Stimulated activated naive CD8-positive, alpha-beta T cell treated with anti-CD3 and anti-CD28 coated beads, Interleukin-15, Interleukin-2, amounts not matched to agents 100 ng/mL and 50 ng/mL, for 24 hours (primary cell): ENCODE data around the gene MAN2A2.
"Not testable (repeated sequence)": the region's sequence is repeated elsewhere in the genome, so short reads cannot be mapped to it uniquely, and the experiment has no call there.

Source experiments
- H3K27ac Mint-ChIP-seq: one replicate; pipeline ENCODE4 v1.8.0; 2021; ENCODE audit warnings: mild to moderate bottlenecking, mixed read lengths
- H3K27me3 Mint-ChIP-seq: one replicate; pipeline ENCODE4 v1.8.0; 2021; ENCODE audit warnings: mixed read lengths
- H3K36me3 Mint-ChIP-seq: one replicate; pipeline ENCODE4 v1.8.0; 2021; ENCODE audit warnings: low read depth, mixed read lengths
- H3K4me1 Mint-ChIP-seq: one replicate; pipeline ENCODE4 v1.8.0; 2021; ENCODE audit warnings: low read depth, mixed read lengths
- H3K4me3 Mint-ChIP-seq: one replicate; pipeline ENCODE4 v1.8.0; 2021; ENCODE audit warnings: mild to moderate bottlenecking, mixed read lengths
- H3K9me3 Mint-ChIP-seq: one replicate; pipeline ENCODE4 v1.8.0; 2021; ENCODE audit warnings: mixed read lengths

MAN2A2 gene

DNA sequence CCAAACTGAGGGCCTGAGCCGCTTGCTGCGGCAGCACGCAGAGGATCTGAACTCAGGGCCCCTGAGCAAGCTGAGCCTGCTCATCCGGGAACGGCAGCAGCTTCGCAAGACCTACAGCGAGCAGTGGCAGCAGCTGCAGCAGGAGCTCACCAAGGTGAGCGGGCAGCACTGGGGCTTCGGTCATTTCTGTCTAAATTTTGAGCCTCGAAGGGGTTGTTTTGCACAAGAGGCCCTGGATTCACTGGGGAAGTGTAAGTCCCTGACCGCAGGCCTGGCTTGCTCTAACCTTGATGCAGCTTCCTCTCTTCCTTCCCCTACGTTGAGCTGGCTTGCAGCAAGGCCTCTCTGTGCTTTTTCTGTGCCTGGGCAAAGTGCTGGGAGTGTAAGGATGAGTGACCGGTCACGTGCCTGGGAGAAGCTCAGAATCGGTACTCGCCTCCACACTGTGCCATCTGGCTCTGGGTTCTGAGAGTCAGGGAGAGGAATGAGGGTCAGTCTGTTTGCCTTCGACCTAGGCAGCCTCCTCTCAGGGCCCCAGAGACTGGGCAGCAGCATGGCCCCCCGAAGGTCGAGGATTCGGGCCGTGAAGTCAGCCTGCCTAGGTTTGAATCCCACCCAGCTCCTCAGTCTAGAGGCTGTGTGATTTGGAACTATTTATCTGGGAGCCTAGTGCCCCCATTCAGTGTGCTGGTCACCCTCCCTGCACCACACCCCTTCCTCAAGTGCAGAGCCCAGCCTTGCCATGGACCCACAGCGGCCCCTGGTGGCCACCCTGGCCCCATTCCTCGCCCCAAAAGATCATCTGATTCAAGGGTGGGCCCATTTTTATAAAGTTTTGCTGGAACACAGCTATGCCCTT is 17.4 kb upstream of the MAN2A2 start:
- Mint-ChIP-seq H3K9me3 (no peaks in the 10 kb centered on the region), H3K27ac (no peak overlapping the region), H3K4me3 (peak overlapping the region; percentile 49), H3K27me3 (no peaks in the 10 kb centered on the region), H3K36me3 (no peaks in the 10 kb centered on the region), H3K4me1 (peaks cover 15% of the 10 kb centered on the region)

GRCh38 chr15:90886291-90886614 is 16.8 kb upstream of the MAN2A2 start:
- Mint-ChIP-seq H3K27me3 (no peaks in the 10 kb centered on the region), H3K27ac (no peak overlapping the region), H3K4me1 (peaks cover 15% of the 10 kb centered on the region), H3K9me3 (no peaks in the 10 kb centered on the region), H3K4me3 (no peak overlapping the region), H3K36me3 (no peaks in the 10 kb centered on the region)

GRCh38 chr15:90887037-90887481 is 16.0 kb upstream of the MAN2A2 start:
- H3K4me1 Mint-ChIP-seq = peaks cover 15% of the 10 kb centered on the region
- H3K9me3 Mint-ChIP-seq = no peaks in the 10 kb centered on the region
- H3K27ac Mint-ChIP-seq = no peak overlapping the region
- no peaks in the 10 kb centered on the region for H3K27me3 Mint-ChIP-seq
- H3K4me3 Mint-ChIP-seq = no peak overlapping the region
- H3K36me3 Mint-ChIP-seq = no peaks in the 10 kb centered on the region

DNA sequence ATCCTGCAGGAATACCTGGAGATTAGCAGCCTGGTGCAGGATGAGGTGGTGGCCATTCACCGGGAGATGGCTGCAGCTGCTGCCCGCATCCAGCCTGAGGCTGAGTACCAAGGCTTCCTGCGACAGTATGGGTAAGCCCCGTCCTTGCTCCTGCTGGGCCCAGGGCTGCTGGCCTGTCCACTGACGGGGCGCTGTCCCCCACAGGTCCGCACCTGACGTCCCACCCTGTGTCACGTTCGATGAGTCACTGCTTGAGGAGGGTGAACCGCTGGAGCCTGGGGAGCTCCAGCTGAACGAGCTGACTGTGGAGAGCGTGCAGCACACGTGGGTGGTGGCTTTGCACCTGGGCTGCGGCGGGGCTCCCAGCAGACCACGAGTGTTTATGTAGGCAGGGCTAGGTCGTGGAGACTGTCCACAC is 13.8 kb upstream of the MAN2A2 start:
- Mint-ChIP-seq H3K4me3 (no peak overlapping the region), H3K27ac (no peak overlapping the region)

DNA sequence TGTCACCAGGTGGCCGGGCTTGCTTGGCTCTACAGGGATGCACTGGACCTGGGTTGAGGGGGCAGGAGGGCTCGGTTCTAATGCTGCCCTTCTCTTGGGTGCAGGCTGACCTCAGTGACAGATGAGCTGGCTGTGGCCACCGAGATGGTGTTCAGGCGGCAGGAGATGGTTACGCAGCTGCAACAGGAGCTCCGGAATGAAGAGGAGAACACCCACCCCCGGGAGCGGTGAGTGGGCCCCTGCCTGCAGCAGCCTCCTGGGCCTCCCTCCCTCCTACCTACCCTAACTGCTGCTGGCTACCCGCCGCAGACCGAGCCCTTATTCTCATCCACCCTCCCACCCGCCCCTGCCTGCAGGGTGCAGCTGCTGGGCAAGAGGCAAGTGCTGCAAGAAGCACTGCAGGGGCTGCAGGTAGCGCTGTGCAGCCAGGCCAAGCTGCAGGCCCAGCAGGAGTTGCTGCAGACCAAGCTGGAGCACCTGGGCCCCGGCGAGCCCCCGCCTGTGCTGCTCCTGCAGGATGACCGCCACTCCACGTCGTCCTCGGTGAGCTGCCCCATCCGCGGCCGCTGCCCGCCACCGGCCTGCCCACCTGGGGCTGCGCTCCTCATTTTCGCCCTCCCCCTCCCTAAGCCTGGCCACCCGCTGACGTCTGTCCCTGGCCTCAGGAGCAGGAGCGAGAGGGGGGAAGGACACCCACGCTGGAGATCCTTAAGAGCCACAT is 13.2 kb upstream of the MAN2A2 start:
- Mint-ChIP-seq H3K9me3 (no peaks in the 10 kb centered on the region), H3K36me3 (no peaks in the 10 kb centered on the region), H3K27ac (no peak overlapping the region), H3K4me1 (peaks cover 14% of the 10 kb centered on the region), H3K4me3 (no peak overlapping the region), H3K27me3 (no peaks in the 10 kb centered on the region)

More for the DNA sequence above, 13.8 kb upstream of the MAN2A2 start:
- no peaks in the 10 kb centered on the region for H3K36me3 Mint-ChIP-seq
- H3K9me3 Mint-ChIP-seq = no peaks in the 10 kb centered on the region
- peaks cover 15% of the 10 kb centered on the region for H3K4me1 Mint-ChIP-seq
- no peaks in the 10 kb centered on the region for H3K27me3 Mint-ChIP-seq

GRCh38 chr15:90890839-90891238 is 12.3 kb upstream of the MAN2A2 start:
- no peaks in the 10 kb centered on the region for H3K27me3 Mint-ChIP-seq
- no peak overlapping the region for H3K27ac Mint-ChIP-seq
- no peak overlapping the region for H3K4me3 Mint-ChIP-seq
- no peaks in the 10 kb centered on the region for H3K36me3 Mint-ChIP-seq
- H3K4me1 Mint-ChIP-seq = peaks cover 5% of the 10 kb centered on the region
- H3K9me3 Mint-ChIP-seq = no peaks in the 10 kb centered on the region

DNA sequence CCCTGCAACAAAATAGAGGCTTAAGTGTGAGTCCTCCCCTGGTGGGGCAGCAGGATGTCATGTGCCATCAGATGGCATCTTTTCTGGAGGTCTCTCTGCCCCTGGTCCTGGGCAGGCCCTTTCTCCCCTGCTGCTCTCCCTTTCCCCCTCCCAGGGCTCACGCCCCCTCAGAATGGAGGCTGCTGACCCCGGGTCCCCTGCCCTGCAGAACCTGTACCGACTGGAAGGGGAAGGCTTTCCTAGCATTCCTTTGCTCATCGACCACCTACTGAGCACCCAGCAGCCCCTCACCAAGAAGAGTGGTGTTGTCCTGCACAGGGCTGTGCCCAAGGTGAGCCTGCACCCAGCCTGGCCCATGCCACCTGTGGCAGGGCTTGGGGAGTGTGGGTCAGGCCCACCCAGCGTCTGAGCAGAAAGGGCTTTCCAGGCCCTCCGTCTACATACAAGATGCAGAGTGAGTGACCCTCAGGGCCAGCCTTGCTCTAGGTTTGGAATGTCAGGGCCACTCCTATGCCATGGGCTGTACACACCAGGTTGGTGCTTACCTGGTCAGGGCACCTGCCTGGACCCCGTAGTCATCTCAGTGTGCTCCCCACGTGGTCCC is 11.7 kb upstream of the MAN2A2 start:
- Mint-ChIP-seq H3K9me3 (no peaks in the 10 kb centered on the region), H3K36me3 (no peaks in the 10 kb centered on the region), H3K27ac (no peak overlapping the region), H3K4me1 (peaks cover 1% of the 10 kb centered on the region), H3K4me3 (no peak overlapping the region), H3K27me3 (no peaks in the 10 kb centered on the region)

DNA sequence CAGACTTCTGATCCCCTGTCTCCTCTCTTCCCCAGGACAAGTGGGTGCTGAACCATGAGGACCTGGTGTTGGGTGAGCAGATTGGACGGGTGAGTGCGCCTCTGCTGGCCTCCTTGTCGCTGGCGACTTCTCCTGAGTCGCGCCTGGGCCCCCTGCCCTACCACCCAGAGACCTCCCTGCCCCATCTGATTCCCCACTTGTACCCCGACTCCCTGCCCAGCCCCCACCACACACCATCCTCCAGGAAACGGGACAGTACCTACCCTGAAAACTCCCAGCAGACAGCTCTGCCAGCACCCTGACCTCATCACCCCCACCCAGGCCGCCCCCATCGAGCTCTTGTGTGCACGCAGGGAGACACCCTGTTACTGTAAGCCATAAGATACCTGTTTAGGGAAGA is 11.1 kb upstream of the MAN2A2 start:
- no peaks in the 10 kb centered on the region for H3K9me3 Mint-ChIP-seq
- no peak overlapping the region for H3K4me3 Mint-ChIP-seq
- peaks cover 4% of the 10 kb centered on the region for H3K4me1 Mint-ChIP-seq
- H3K36me3 Mint-ChIP-seq = no peaks in the 10 kb centered on the region
- no peaks in the 10 kb centered on the region for H3K27me3 Mint-ChIP-seq
- no peak overlapping the region for H3K27ac Mint-ChIP-seq

GRCh38 chr15:90892498-90893174 is 10.5 kb upstream of the MAN2A2 start:
- Mint-ChIP-seq H3K27ac (no peak overlapping the region), H3K27me3 (no peaks in the 10 kb centered on the region), H3K9me3 (no peaks in the 10 kb centered on the region), H3K36me3 (no peaks in the 10 kb centered on the region), H3K4me3 (no peak overlapping the region), H3K4me1 (peaks cover 4% of the 10 kb centered on the region)

DNA sequence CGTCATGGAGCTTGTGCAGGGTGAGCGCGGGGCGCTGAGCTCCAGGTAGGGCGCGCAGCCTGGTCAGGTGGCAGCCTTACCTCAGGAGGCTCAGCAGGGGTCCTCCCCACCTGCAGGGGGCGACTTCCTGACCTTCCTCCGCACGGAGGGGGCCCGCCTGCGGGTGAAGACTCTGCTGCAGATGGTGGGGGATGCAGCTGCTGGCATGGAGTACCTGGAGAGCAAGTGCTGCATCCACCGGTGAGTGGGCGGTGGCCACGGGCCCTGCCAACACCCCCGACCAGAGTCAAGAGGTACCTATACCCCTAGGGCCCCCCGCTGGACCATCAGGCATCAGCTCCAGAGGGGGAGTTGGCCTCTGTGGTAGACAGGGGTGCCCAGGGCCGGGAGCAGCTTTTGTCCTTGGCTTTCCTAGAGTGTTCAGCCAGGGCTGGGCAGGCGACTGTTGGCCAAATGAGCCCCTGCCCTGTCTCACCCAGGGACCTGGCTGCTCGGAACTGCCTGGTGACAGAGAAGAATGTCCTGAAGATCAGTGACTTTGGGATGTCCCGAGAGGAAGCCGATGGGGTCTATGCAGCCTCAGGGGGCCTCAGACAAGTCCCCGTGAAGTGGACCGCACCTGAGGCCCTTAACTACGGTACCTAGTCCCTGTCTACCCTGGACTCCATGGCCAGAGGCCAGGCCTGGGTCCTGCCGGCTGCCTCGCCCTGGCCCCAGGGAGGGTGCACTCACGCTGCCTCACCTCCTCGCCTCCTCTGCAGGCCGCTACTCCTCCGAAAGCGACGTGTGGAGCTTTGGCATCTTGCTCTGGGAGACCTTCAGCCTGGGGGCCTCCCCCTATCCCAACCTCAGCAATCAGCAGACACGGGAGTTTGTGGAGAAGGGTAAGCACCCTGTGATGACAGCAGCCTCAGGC is 9.7 kb upstream of the MAN2A2 start:
- Mint-ChIP-seq H3K4me1 (peaks cover 4% of the 10 kb centered on the region), H3K27ac (no peak overlapping the region), H3K9me3 (no peaks in the 10 kb centered on the region), H3K27me3 (no peaks in the 10 kb centered on the region), H3K4me3 (no peak overlapping the region), H3K36me3 (no peaks in the 10 kb centered on the region)

DNA sequence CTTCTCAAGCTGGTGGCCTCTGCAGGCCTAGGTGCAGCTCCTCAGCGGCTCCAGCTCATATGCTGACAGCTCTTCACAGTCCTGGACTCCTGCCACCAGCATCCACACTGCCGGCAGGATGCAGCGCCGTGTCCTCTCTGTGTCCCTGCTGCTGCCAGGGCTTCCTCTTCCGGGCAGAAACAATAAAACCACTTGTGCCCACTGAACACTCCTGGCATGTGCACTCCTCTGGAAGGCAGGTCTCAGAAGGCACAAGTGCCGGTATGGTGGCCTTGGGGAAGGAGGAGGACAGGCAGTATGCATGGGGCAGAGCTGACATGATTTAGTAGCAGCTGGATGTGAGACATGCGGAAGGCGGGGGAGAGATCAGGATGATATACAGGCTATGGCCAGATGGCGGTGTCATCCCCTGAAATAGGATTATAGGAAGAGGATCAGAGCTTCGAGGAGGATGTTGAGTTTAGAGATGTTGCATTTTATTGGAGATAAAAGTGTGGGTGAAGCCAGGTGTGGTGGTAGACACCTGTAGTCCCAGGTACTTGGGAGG is 7.5 kb upstream of the MAN2A2 start:
- Mint-ChIP-seq H3K27ac (no peak overlapping the region), H3K4me3 (no peak overlapping the region), H3K36me3 (no peaks in the 10 kb centered on the region), H3K4me1 (peaks cover 6% of the 10 kb centered on the region), H3K27me3 (no peaks in the 10 kb centered on the region), H3K9me3 (no peaks in the 10 kb centered on the region)

GRCh38 chr15:90897131-90897655 is 5.9 kb upstream of the MAN2A2 start:
- H3K27ac Mint-ChIP-seq = peak overlapping the region; percentile 11
- not testable (repeated sequence) for H3K4me3 Mint-ChIP-seq, H3K36me3 Mint-ChIP-seq

DNA sequence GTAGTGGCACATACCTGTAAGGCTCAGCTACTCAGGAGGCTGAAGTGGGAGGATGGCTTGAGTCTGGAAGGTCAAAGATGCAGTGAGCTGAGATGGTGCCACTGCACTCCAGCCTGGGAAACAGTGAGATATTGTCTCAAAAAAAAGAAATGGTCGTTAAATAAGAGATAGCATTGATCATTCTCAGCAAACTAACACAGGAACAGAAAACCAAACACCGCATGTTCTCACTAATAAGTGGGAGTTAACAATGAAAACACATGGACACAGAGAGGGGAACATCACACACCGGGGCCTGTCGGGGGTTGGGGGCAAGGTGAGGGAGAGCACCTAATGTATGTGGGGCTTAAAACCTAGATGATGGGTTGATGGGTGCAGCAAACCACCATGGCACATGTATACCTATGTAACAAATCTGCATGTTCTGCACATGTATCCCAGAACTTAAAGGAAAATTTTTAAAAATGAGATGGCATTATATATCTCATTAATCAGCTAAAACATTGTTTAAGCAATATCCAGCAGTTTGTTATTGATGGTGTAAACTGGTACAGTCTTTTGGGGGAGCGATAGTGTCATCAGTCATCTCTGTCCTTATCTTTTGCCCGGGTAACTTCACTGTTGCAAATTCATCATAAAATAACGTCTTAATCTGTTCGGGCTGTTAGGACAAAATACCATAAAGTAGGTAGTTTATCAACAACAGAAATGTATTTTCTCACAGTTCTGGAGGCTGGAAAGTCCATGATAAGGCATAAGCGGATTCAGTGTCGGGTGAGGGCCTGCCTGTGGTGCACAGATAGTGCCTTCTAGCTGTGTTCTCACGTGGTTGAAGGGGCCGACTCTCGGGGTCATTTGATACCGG is 1.7 kb upstream of the MAN2A2 start:
- peaks cover 19% of the 10 kb centered on the region for H3K36me3 Mint-ChIP-seq
- H3K27ac Mint-ChIP-seq = peak overlapping the region; percentile 91
- no peaks in the 10 kb centered on the region for H3K9me3 Mint-ChIP-seq
- H3K27me3 Mint-ChIP-seq = no peaks in the 10 kb centered on the region
- H3K4me1 Mint-ChIP-seq = peaks cover 26% of the 10 kb centered on the region
- H3K4me3 Mint-ChIP-seq = peak overlapping the region; percentile 88

More at GRCh38 chr15:90897131-90897655, 5.9 kb upstream of the MAN2A2 start:
- not testable (repeated sequence) for H3K27me3 Mint-ChIP-seq, H3K9me3 Mint-ChIP-seq
- peaks cover 18% of the 10 kb centered on the region for H3K4me1 Mint-ChIP-seq
